ENCODE data around the gene LGALSL. TPM values are rescaled to one million over a fixed set of nuclear protein-coding genes. Genes with fewer than 3 reads are reported as not detected.

The LGALSL gene
- total RNA-seq, 1 experiment from 2014 or later: 14.2 TPM

DNA sequence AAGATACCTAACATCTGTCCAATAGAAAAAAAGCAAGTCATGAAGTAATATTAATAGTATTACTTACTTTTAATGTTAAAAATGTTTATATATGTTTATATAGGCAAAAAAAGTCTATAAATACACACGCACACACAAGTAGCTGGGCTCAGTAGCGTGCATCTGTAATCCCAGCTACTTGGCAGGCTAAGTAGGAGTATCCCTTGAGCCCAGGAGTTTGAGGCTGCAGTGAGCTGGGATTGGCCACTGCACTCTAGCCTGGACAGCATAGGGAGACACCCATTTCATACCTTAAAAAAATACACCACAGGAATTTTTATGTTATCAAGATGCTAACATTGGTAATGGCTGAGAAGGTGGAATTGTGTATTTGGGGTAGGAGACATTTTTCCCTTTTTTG lies 52.7 kb downstream of the LGALSL start:
- RAD21 ChIA-PET (ENCODE audit: low non-redundant PET in 1 of 2, low total read pairs in 2 of 2, uncharacterized antibody in 2 of 2, unreplicated experiment in 2 of 2): no interaction called here
- intact Hi-C loops (cut with micrococcal nuclease): no loop called here
- Histone ChIP-seq H4K20me1 (ENCODE audit: insufficient read depth) (no peaks in the 10 kb centered on the region), H3K4me3 (replicated peaks in 1 of 2; ENCODE audit: low read depth in 1 of 2, low read length in 2 of 2) (no peak overlapping the region), H3K9me2 (ENCODE audit: insufficient read depth) (no peaks in the 10 kb centered on the region), H3K36me3 (ENCODE audit: control insufficient read depth in 1 of 2, insufficient read depth in 2 of 2, low read length in 2 of 2) (no peaks in the 10 kb centered on the region), H3K79me2 (ENCODE audit: insufficient read depth, low read length) (no peaks in the 10 kb centered on the region), H3K9ac (ENCODE audit: low read length) (no peak overlapping the region), H3K27me3 (ENCODE audit: insufficient read depth, low read length) (no peaks in the 10 kb centered on the region), H3K4me1 (ENCODE audit: control insufficient read depth in 1 of 2, insufficient read depth in 2 of 2, low read length in 2 of 2) (no peaks in the 10 kb centered on the region), H3K9me3 (ENCODE audit: control insufficient read depth in 1 of 2, insufficient read depth in 1 of 2, low read depth in 1 of 2, low read length in 2 of 2) (no peaks in the 10 kb centered on the region), H3K4me2 (ENCODE audit: low read length) (no peak overlapping the region), H3K27ac (ENCODE audit: low read depth, low read length) (no peak overlapping the region), H2AFZ (ENCODE audit: low read depth, low read length, poor library complexity, severe bottlenecking) (no peak overlapping the region)
- DNase-seq (ENCODE audit: low read depth, low spot score): no peak
- ATAC-seq: no peak
- POLR2A ChIA-PET: no interaction called here
- CTCF ChIA-PET: interaction anchor here (1.2 kb wide), 1 partner anchor 16 kb away, joined by 5 read pairs; no protein-coding TSS in a partner anchor
- no peak for TF ChIP-seq YY1 (IDR thresholded peaks at IDR 0.05; ENCODE audit: extremely low read depth, insufficient replicate concordance, low read depth, low read length)
- no peak for TF ChIP-seq POLR2AphosphoS5 (IDR thresholded peaks at IDR 0.05; ENCODE audit: low read depth, low read length)
- TF ChIP-seq CTCF (IDR thresholded peaks at IDR 0.05 in 2 of 3, conservative IDR thresholded peaks at IDR 0.05 in 1 of 3; ENCODE audit: borderline replicate concordance in 1 of 3, insufficient read depth in 1 of 3, low read depth in 2 of 3, low read length in 2 of 3): no peak
- TF ChIP-seq ELF1 (IDR thresholded peaks at IDR 0.05; ENCODE audit: borderline replicate concordance, low read depth): no peak
- no peak for TF ChIP-seq ZNF274 (IDR thresholded peaks at IDR 0.05; ENCODE audit: low read depth, low read length)
- BruUV-seq (replicated peaks): no TSS peak

Other genes starting within 250 kb of the LGALSL start
- 23.6 TPM for gene AFTPH, start 70.2 kb downstream of the LGALSL start, total RNA-seq (2021; ENCODE audit: unreplicated experiment)
- 80.1 TPM for gene SERTAD2, start 199.8 kb downstream of the LGALSL start, total RNA-seq (2021; ENCODE audit: unreplicated experiment)

Measured in HCT116 (cell line).